ENCODE measurements around the gene SEPHS1.
A peak's percentile ranks its signal among the peaks of the same experiment; 100 is the strongest.
"Not testable (repeated sequence)": the region's sequence is repeated elsewhere in the genome, so short reads cannot be mapped to it uniquely, and the experiment has no call there.

Gene SEPHS1

DNA sequence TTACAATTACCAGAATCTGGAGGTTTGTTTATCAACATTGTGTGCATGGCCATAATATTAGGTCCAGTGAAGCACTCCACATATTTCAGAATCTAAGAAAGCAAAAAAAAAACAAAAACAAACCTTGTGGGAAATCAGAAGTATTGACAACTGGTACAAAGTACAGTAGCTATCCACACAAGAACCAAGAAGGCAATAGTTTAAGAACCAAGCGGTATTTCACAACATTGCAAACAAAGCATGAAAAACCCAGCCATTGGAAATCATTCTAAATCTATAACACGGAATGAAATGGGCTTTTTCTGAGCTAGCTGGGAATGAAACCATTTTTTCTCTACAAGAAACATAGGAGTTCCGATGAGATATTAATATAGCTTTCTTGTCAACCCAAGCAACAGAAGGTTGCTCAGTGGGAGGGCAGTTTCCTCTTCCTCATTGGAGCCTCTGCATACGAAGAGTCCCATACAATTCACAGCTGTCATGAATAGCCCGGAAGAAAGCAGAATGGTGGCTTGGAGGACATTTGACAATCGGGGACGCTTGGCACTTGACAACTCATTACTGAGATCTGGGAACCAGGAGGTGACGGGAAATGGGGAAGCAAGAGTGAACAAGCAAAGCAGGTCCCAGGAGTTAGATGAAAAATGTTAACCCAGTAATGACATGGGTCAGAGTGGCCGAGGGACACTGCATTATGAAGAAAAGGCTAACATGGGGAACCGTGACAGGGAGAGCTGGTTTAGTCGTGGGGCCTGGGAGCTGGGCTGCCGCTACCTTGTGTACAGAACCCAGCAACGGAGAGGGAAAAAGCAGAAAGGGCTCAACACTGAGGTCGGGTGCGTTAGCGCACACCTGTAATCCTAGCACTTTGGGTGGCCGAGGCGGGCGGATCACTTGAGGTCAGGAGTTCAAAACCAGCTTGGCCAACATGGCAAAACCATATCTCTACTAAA lies 56.0 kb downstream of the SEPHS1 start:
- FAIRE-seq (no peak), DNase-seq (ENCODE audit: low spot score) (no peak)

GRCh38 chr10:13291061-13291460 lies 57.0 kb downstream of the SEPHS1 start:
- no peak for FAIRE-seq
- DNase-seq (ENCODE audit: low spot score), result no peak

- FAIRE-seq (no peak), DNase-seq (ENCODE audit: low spot score) (no peak)
These were observed 64.0 kb downstream of the SEPHS1 start for GRCh38 chr10:13284050-13284449.

DNA sequence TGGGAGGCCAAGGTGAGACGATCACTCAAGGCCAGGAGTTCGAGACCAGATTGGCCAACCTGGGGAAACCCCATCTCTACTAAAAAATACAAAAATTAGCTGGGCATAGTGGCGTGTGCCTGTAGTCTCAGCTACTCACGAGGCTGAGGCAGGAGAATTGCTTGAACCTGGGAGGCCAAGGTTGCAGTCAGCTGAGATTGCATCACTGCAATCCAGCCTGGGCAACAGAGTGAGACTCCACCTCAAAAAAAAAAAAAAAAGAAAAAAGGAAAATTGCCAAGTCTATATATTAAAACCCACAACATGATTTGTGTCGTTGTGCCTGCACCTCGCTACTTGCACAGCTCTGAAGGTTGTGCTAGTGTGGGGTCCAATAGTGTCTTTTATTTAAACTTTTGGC lies 65.7 kb downstream of the SEPHS1 start:
- not testable (repeated sequence) for DNase-seq (ENCODE audit: low spot score); FAIRE-seq

DNA sequence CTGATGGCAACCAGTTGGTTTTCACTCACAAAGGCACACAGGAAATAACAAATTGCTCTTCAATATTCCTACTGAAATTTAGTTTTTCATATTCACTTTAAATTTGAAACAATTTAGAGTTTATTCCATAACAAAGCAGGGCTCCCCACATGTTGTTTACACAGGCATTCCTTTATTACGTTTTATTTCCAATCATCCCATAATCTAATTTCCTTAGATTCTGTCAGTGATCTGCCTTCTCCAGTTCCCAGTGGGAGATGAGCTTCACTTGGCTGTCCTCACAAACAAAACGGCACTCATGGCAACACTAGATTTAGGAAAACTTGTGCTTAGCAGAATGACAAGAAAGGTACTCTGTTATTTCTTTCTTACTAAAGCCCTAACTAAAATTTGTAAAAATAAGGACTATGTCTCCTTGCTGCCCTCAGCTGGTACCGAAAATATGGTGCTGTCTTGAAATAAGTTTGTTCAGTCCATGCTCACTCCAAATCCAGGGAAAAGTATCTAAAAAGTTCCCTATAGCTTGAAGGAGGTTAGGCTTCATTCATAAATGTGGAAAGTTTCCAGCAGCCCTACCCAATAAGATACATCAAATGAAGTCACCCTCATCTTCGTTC lies 71.2 kb downstream of the SEPHS1 start:
- DNase-seq (ENCODE audit: low spot score) (no peak), FAIRE-seq (no peak)

DNA sequence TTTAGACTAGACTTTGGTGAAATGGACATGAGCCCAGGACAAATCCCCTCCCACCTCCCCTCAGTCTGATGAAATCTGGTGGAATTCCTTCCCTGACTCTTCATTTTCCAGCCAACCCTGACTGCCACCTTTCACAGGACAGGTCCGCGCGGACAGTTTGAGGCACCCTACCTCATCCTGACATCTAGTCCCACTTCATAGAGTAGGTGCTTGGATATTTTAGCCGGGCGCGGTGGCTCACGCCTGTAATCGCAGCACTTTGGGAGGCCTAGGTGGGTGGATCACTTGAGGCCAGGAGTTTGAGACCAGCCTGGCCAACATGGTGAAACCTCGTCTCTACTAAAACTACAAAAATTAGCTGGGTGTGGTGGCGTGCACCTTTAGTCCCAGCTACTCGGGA lies 71.9 kb downstream of the SEPHS1 start:
- FAIRE-seq; DNase-seq (ENCODE audit: low spot score): not testable (repeated sequence)

GRCh38 chr10:13272164-13272571 lies 75.9 kb downstream of the SEPHS1 start:
- DNase-seq (ENCODE audit: low spot score), result no peak
- no peak for FAIRE-seq

DNA sequence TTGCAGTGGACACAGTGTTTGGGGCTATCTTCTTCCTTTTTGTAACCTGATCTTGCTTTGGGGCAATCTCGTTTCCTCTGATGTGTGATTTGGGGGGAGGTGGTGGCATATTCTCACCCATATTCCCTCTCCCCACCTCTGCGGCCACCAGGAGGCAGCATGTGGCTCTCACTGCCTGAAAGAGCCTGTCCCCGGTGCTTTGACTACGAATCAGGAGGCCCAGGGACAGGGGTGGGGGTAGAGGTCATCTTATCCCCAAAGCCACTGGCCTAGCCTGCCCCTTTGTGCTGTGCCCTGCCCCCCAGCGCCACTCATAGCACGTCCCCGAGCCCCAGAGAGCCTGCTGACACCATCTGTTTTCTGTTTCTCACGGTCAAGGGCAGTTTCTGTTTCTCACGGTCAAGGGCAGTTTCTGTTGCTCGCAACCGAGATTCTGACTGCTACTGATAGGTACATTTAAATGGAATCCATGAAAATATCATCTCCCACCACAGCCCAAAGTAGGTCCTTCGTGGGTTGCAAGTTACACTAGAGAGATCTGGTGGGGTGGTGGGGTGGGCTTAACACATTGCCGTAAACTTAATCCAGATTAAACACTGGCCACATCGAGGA lies 76.4 kb downstream of the SEPHS1 start:
- no peak for FAIRE-seq
- DNase-seq (ENCODE audit: low spot score), result peak; percentile 23

DNA sequence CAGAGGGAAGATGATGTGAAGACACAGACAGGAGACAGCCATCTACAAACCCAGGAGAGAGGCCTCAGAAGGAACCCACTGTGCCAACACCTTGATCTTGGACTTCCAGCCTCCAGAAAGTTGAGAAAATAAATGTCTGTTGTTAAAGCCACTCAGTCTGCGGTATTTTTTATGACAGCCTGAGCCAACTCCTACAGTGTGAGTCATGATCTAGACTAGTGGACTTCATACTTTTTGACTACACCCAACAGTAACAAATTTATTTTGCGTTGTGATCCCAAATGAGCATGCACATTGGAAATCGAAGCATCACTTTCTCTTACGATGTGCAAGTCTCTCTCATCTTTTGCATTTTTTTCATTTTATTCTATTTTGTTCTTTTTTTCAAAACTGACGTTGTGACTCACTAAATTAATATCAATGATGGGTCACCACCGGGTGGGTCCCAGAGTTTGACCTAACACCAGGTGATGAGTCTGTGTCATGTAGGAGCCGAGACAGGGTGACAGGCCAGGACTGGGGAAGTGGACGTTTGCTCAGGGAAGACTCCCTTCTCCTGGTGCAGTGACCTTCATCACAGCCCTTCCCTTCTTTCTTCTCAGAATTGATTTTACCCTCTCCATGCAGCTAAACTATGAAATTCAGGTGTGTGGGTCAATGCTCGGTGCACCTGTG lies 77.1 kb downstream of the SEPHS1 start:
- DNase-seq (ENCODE audit: low spot score) (peak; percentile 58), FAIRE-seq (no peak)

DNA sequence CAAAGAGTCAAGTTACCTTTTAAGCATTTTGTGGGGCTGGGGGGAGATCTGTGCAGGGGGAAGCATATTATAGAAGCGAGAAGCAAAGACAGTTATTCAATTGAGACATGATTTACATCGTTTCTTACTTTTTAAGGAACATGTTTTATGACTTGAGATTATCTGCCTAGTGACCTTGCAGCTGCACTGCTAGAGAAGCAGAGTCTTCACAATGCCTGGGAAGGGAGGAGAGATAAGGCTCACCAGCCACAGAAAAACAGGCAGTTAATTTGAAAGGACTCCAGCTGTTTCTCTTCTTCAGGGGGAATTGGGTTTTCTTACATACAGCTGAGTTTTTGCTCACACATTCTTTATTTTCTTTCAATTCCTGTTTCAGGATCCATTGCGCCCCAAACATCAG lies 79.3 kb downstream of the SEPHS1 start:
- FAIRE-seq (no peak), DNase-seq (ENCODE audit: low spot score) (no peak)

GRCh38 chr10:13268310-13268709 lies 79.8 kb downstream of the SEPHS1 start:
- FAIRE-seq (no peak), DNase-seq (ENCODE audit: low spot score) (no peak)

All from urothelium cell line (cell line).